Measurements from ENCODE around the gene SDCCAG8. TPM values are rescaled to one million over a fixed set of nuclear protein-coding genes. Genes with fewer than 3 reads are reported as not detected.
A peak's percentile ranks its signal among the peaks of the same experiment; 100 is the strongest.

Gene SDCCAG8
- total and polyA plus RNA-seq, 2 donors from 2014 or later = 29.6 to 53.2 TPM

GRCh38 chr1:243254233-243254926, 1.5 kb upstream of the SDCCAG8 start:
- Histone ChIP-seq H3K4me3 (ENCODE audit: low read length in 3 of 3) (peak overlapping the region; percentile 92 to 99 (median 96)), H3K36me3 (ENCODE audit: control insufficient read depth in 2 of 3, insufficient read depth in 3 of 3, low read length in 3 of 3) (no peaks in the 10 kb centered on the region), H3K9ac (ENCODE audit: low read length in 3 of 3) (peak overlapping the region; percentile 50 to 84 (median 81)), H3K4me1 (ENCODE audit: control insufficient read depth in 2 of 3, insufficient read depth in 2 of 3, low read depth in 1 of 3, low read length in 3 of 3) (peaks cover 0 to 21% (median 6%) of the 10 kb centered on the region in 3 donors), H3K27me3 (ENCODE audit: control insufficient read depth, insufficient read depth, low read length) (no peaks in the 10 kb centered on the region), H3K9me3 (ENCODE audit: control insufficient read depth in 2 of 3, insufficient read depth in 1 of 3, low read length in 3 of 3) (no peaks in the 10 kb centered on the region), H3K27ac (ENCODE audit: low read depth in 2 of 2, low read length in 2 of 2) (peak overlapping the region; percentile 90 to 97)
- FAIRE-seq (no peak), DNase-seq (peak; percentile 66 to 88 (median 79))
- no peak for TF ChIP-seq CTCF (IDR thresholded peaks at IDR 0.05; ENCODE audit: borderline replicate concordance, extremely low read depth, insufficient read depth)
- intact Hi-C loops (cut with DNase I) = no loop called here

- H3K9ac ChIP-seq (ENCODE audit: low read length in 3 of 3) = peak within 1 kb of the TSS; percentile 81 to 97 (median 96)
- peak within 1 kb of the TSS; percentile 96 to 97 for H3K27ac ChIP-seq (ENCODE audit: low read depth in 2 of 2, low read length in 2 of 2)
- H3K4me3 ChIP-seq (ENCODE audit: low read length in 3 of 3) = peak within 1 kb of the TSS; percentile 96 to 99 (median 97)
- DNase-seq (peak; percentile 98 to 100 (median 100)), FAIRE-seq (no peak)
- H3K27me3 ChIP-seq (ENCODE audit: control insufficient read depth, insufficient read depth, low read length) = no peaks in the 10 kb centered on the region
- TF ChIP-seq CTCF (IDR thresholded peaks at IDR 0.05; ENCODE audit: borderline replicate concordance, extremely low read depth, insufficient read depth) = no peak
- intact Hi-C loops (cut with DNase I) = no loop called here
- peaks cover 0 to 21% (median 6%) of the 10 kb centered on the region in 3 donors for H3K4me1 ChIP-seq (ENCODE audit: control insufficient read depth in 2 of 3, insufficient read depth in 2 of 3, low read depth in 1 of 3, low read length in 3 of 3)
- H3K9me3 ChIP-seq (ENCODE audit: control insufficient read depth in 2 of 3, insufficient read depth in 1 of 3, low read length in 3 of 3) = no peaks in the 10 kb centered on the region
- no peaks in the 10 kb centered on the region for H3K36me3 ChIP-seq (ENCODE audit: control insufficient read depth in 2 of 3, insufficient read depth in 3 of 3, low read length in 3 of 3)
Measured at GRCh38 chr1:243254927-243255790, 682 bp upstream of the SDCCAG8 start, which contains the start of gene CEP170. TSS of gene CEP170 (minus strand) at chr1:243255281. CDS start at chr1:243225280, 30,001 bp downstream.

- Histone ChIP-seq H3K4me3 (ENCODE audit: low read length in 3 of 3) (peak overlapping the region; percentile 96 to 99 (median 97)), H3K27ac (ENCODE audit: low read depth in 2 of 2, low read length in 2 of 2) (peak overlapping the region; percentile 94 to 96), H3K4me1 (ENCODE audit: control insufficient read depth in 2 of 3, insufficient read depth in 2 of 3, low read depth in 1 of 3, low read length in 3 of 3) (peaks cover 0 to 21% (median 6%) of the 10 kb centered on the region in 3 donors), H3K9me3 (ENCODE audit: control insufficient read depth in 2 of 3, insufficient read depth in 1 of 3, low read length in 3 of 3) (no peaks in the 10 kb centered on the region), H3K27me3 (ENCODE audit: control insufficient read depth, insufficient read depth, low read length) (no peaks in the 10 kb centered on the region), H3K36me3 (ENCODE audit: control insufficient read depth in 2 of 3, insufficient read depth in 3 of 3, low read length in 3 of 3) (no peaks in the 10 kb centered on the region), H3K9ac (ENCODE audit: low read length in 3 of 3) (peak overlapping the region; percentile 72 to 97 (median 88))
- no peak for FAIRE-seq
- no peak for TF ChIP-seq CTCF (IDR thresholded peaks at IDR 0.05; ENCODE audit: borderline replicate concordance, extremely low read depth, insufficient read depth)
- intact Hi-C loops (cut with DNase I) = no loop called here
- no peak for DNase-seq
Measured at GRCh38 chr1:243256590-243256989, 749 bp downstream of the SDCCAG8 start.

All from kidney (tissue), 14 donors.